Loucy (cell line): ENCODE results near the gene GSE1.

Experiments
- EZH2phosphoT487 ChIP-seq: fragments of 200-600 bp; IDR thresholded peaks from 2 replicates; pipeline ENCODE4 v1.6.1; 2018; ENCODE audit warnings: antibody characterized with exemption, mild to moderate bottlenecking, moderate library complexity, borderline replicate concordance
- TF ChIP-seq, protein P1 (sequence below): fragments of 200-600 bp; sonication (generic); conservative IDR thresholded peaks from 2 replicates; pipeline ENCODE4 v1.5.1; 2014; ENCODE audit warnings: mild to moderate bottlenecking, antibody characterized with exemption, low read length

GRCh38 chr16:85631230-85631629, 18.1 kb downstream of the GSE1 start:
- TF ChIP-seq, protein P1, sequence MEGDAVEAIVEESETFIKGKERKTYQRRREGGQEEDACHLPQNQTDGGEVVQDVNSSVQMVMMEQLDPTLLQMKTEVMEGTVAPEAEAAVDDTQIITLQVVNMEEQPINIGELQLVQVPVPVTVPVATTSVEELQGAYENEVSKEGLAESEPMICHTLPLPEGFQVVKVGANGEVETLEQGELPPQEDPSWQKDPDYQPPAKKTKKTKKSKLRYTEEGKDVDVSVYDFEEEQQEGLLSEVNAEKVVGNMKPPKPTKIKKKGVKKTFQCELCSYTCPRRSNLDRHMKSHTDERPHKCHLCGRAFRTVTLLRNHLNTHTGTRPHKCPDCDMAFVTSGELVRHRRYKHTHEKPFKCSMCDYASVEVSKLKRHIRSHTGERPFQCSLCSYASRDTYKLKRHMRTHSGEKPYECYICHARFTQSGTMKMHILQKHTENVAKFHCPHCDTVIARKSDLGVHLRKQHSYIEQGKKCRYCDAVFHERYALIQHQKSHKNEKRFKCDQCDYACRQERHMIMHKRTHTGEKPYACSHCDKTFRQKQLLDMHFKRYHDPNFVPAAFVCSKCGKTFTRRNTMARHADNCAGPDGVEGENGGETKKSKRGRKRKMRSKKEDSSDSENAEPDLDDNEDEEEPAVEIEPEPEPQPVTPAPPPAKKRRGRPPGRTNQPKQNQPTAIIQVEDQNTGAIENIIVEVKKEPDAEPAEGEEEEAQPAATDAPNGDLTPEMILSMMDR = no peak
- TF ChIP-seq EZH2phosphoT487 = no peak
